Stomach smooth muscle (tissue), 2 donors: ENCODE data around the gene GOLGA8K.
"Not testable (repeated sequence)": the region's sequence is repeated elsewhere in the genome, so short reads cannot be mapped to it uniquely, and the experiment has no call there.

Source experiments
- H3K27ac ChIP-seq: one replicate; pipeline ENCODE4 v1.7.0; 2013; ENCODE audit warnings: mild to moderate bottlenecking, low read length, inconsistent platforms
- H3K27me3 ChIP-seq, 2 donors: one replicate each; pipeline ENCODE4 v1.7.0; 2013; ENCODE audit warnings: low read length in 2 of 2; ENCODE audit not compliant: insufficient read depth in 2 of 2, control insufficient read depth in 1 of 2
- H3K36me3 ChIP-seq, 2 donors: one replicate each; pipeline ENCODE4 v1.7.0; 2013; ENCODE audit warnings: low read length in 2 of 2; ENCODE audit not compliant: control insufficient read depth in 2 of 2, insufficient read depth in 2 of 2
- H3K4me1 ChIP-seq: one replicate; pipeline ENCODE4 v1.7.0; 2013; ENCODE audit warnings: low read length; ENCODE audit not compliant: control insufficient read depth, insufficient read depth
- H3K4me3 ChIP-seq, 2 donors: one replicate each; pipeline ENCODE4 v1.7.0; 2013; ENCODE audit warnings: low read length in 2 of 2
- H3K9ac ChIP-seq, 2 donors: one replicate each; pipeline ENCODE4 v1.7.0; 2013; ENCODE audit warnings: low read length in 2 of 2, mild to moderate bottlenecking in 1 of 2
- H3K9me3 ChIP-seq, 2 donors: one replicate each; pipeline ENCODE4 v1.7.0; 2013; ENCODE audit warnings: low read length in 2 of 2; ENCODE audit not compliant: control insufficient read depth in 2 of 2
- donor health status: healthy.
- donor health status: Pancreatic carcinoma.

The GOLGA8K gene

GRCh38 chr15:32403192-32403591 lies at the start of gene GOLGA8K:
TSS of gene GOLGA8K (minus strand) at chr15:32403292. CDS start at chr15:32403194, 98 bp downstream.
- H3K27ac ChIP-seq, H3K9me3 ChIP-seq, H3K4me1 ChIP-seq, H3K36me3 ChIP-seq, H3K4me3 ChIP-seq, H3K27me3 ChIP-seq, H3K9ac ChIP-seq: not testable (repeated sequence)

- H3K36me3 ChIP-seq, H3K4me3 ChIP-seq, H3K9me3 ChIP-seq, H3K4me1 ChIP-seq, H3K27ac ChIP-seq, H3K27me3 ChIP-seq, H3K9ac ChIP-seq: not testable (repeated sequence)
These were observed 37.4 kb upstream of the GOLGA8K start for GRCh38 chr15:32440445-32440977.

GRCh38 chr15:32434102-32434963 lies 31.2 kb upstream of the GOLGA8K start:
- not testable (repeated sequence) for H3K27me3 ChIP-seq, H3K36me3 ChIP-seq, H3K9ac ChIP-seq, H3K27ac ChIP-seq, H3K9me3 ChIP-seq, H3K4me1 ChIP-seq, H3K4me3 ChIP-seq

- H3K4me1 ChIP-seq, H3K27me3 ChIP-seq, H3K36me3 ChIP-seq, H3K9me3 ChIP-seq, H3K27ac ChIP-seq, H3K4me3 ChIP-seq, H3K9ac ChIP-seq: not testable (repeated sequence)
These were observed 24.5 kb upstream of the GOLGA8K start for GRCh38 chr15:32427635-32428034.

GRCh38 chr15:32426511-32426910 lies 23.4 kb upstream of the GOLGA8K start:
- H3K27ac ChIP-seq, H3K4me3 ChIP-seq, H3K9me3 ChIP-seq: not testable (repeated sequence)

GRCh38 chr15:32407903-32408302 lies 4.8 kb upstream of the GOLGA8K start:
- H3K36me3 ChIP-seq, H3K9me3 ChIP-seq, H3K27ac ChIP-seq, H3K4me3 ChIP-seq, H3K27me3 ChIP-seq, H3K9ac ChIP-seq, H3K4me1 ChIP-seq: not testable (repeated sequence)

More at GRCh38 chr15:32426511-32426910, 23.4 kb upstream of the GOLGA8K start:
- not testable (repeated sequence) for H3K4me1 ChIP-seq, H3K9ac ChIP-seq, H3K36me3 ChIP-seq, H3K27me3 ChIP-seq

GRCh38 chr15:32396522-32396921 lies 6.6 kb downstream of the GOLGA8K start:
- not testable (repeated sequence) for H3K9ac ChIP-seq, H3K36me3 ChIP-seq, H3K27ac ChIP-seq, H3K4me3 ChIP-seq, H3K27me3 ChIP-seq, H3K4me1 ChIP-seq, H3K9me3 ChIP-seq

- H3K4me3 ChIP-seq, H3K9me3 ChIP-seq, H3K36me3 ChIP-seq, H3K27me3 ChIP-seq, H3K27ac ChIP-seq, H3K9ac ChIP-seq, H3K4me1 ChIP-seq: not testable (repeated sequence)
These were observed 8.3 kb downstream of the GOLGA8K start for GRCh38 chr15:32394745-32395144.

GRCh38 chr15:32388050-32388648 lies 14.9 kb downstream of the GOLGA8K start:
- H3K9ac ChIP-seq, H3K9me3 ChIP-seq, H3K4me3 ChIP-seq, H3K36me3 ChIP-seq, H3K27ac ChIP-seq, H3K27me3 ChIP-seq, H3K4me1 ChIP-seq: not testable (repeated sequence)

- H3K27ac ChIP-seq, H3K9ac ChIP-seq, H3K9me3 ChIP-seq, H3K4me3 ChIP-seq, H3K36me3 ChIP-seq, H3K4me1 ChIP-seq, H3K27me3 ChIP-seq: not testable (repeated sequence)
These were observed 17.1 kb downstream of the GOLGA8K start for GRCh38 chr15:32385823-32386495.

- not testable (repeated sequence) for H3K36me3 ChIP-seq, H3K4me1 ChIP-seq, H3K4me3 ChIP-seq, H3K9ac ChIP-seq, H3K9me3 ChIP-seq, H3K27me3 ChIP-seq, H3K27ac ChIP-seq
These were observed 28.9 kb downstream of the GOLGA8K start for GRCh38 chr15:32374185-32374584.
